ENCODE data around the gene DSCAM.

DSCAM gene

GRCh38 chr21:40795313-40795712 is 51.6 kb downstream of the DSCAM start:
- TF ChIP-seq CTCF (IDR thresholded peaks at IDR 0.05; ENCODE audit: low read length) (no peak), EZH2 (IDR thresholded peaks at IDR 0.05; ENCODE audit: borderline replicate concordance, low read length) (no peak)
- H3K27ac ChIP-seq (ENCODE audit: low read depth, low read length, poor library complexity, severe bottlenecking): no peak overlapping the region

GRCh38 chr21:40792691-40793456 is 54.1 kb downstream of the DSCAM start:
- H3K4me1 ChIP-seq (ENCODE audit: insufficient read depth, low read length, severe bottlenecking): no peaks in the 10 kb centered on the region
- no peaks in the 10 kb centered on the region for H3K27me3 ChIP-seq (ENCODE audit: insufficient read depth, low read length)
- H3K79me2 ChIP-seq (ENCODE audit: insufficient read depth, low read length): no peaks in the 10 kb centered on the region
- H3K4me2 ChIP-seq (ENCODE audit: low read length): no peak overlapping the region
- H3K9me3 ChIP-seq (ENCODE audit: low read length): no peaks in the 10 kb centered on the region
- H2AFZ ChIP-seq (ENCODE audit: low read length): no peak overlapping the region
- TF ChIP-seq CTCF (IDR thresholded peaks at IDR 0.05; ENCODE audit: low read length) (no peak), EZH2 (IDR thresholded peaks at IDR 0.05; ENCODE audit: borderline replicate concordance, low read length) (no peak)
- H3K4me3 ChIP-seq (ENCODE audit: low read depth, low read length, poor library complexity, severe bottlenecking): no peak overlapping the region
- H4K20me1 ChIP-seq (ENCODE audit: insufficient read depth, low read length): no peaks in the 10 kb centered on the region
- H3K9me2 ChIP-seq (ENCODE audit: low read depth, low read length): no peaks in the 10 kb centered on the region
- no peak overlapping the region for H3K27ac ChIP-seq (ENCODE audit: low read depth, low read length, poor library complexity, severe bottlenecking)
- no peaks in the 10 kb centered on the region for H3F3A ChIP-seq (ENCODE audit: insufficient read depth, low read length)
- no peak overlapping the region for H3K9ac ChIP-seq (ENCODE audit: low read length)
- H3K36me3 ChIP-seq (ENCODE audit: insufficient read depth, low read length): no peaks in the 10 kb centered on the region

More at GRCh38 chr21:40795313-40795712, 51.6 kb downstream of the DSCAM start:
- H3K27me3 ChIP-seq (ENCODE audit: insufficient read depth, low read length): no peaks in the 10 kb centered on the region
- no peaks in the 10 kb centered on the region for H3K36me3 ChIP-seq (ENCODE audit: insufficient read depth, low read length)
- no peaks in the 10 kb centered on the region for H3F3A ChIP-seq (ENCODE audit: insufficient read depth, low read length)
- H3K79me2 ChIP-seq (ENCODE audit: insufficient read depth, low read length): no peaks in the 10 kb centered on the region
- no peaks in the 10 kb centered on the region for H3K9me2 ChIP-seq (ENCODE audit: low read depth, low read length)
- H3K4me1 ChIP-seq (ENCODE audit: insufficient read depth, low read length, severe bottlenecking): no peaks in the 10 kb centered on the region
- no peak overlapping the region for H2AFZ ChIP-seq (ENCODE audit: low read length)
- no peak overlapping the region for H3K4me2 ChIP-seq (ENCODE audit: low read length)
- no peak overlapping the region for H3K4me3 ChIP-seq (ENCODE audit: low read depth, low read length, poor library complexity, severe bottlenecking)
- H3K9me3 ChIP-seq (ENCODE audit: low read length): 0 out of 2 replicates have a peak, but pooled peaks cover 3% of the 10 kb centered on the region
- no peaks in the 10 kb centered on the region for H4K20me1 ChIP-seq (ENCODE audit: insufficient read depth, low read length)
- no peak overlapping the region for H3K9ac ChIP-seq (ENCODE audit: low read length)

- H3K79me2 ChIP-seq (ENCODE audit: insufficient read depth, low read length): no peaks in the 10 kb centered on the region
- H3K9ac ChIP-seq (ENCODE audit: low read length): no peak overlapping the region
- no peaks in the 10 kb centered on the region for H3K9me2 ChIP-seq (ENCODE audit: low read depth, low read length)
- no peaks in the 10 kb centered on the region for H4K20me1 ChIP-seq (ENCODE audit: insufficient read depth, low read length)
- no peaks in the 10 kb centered on the region for H3K27me3 ChIP-seq (ENCODE audit: insufficient read depth, low read length)
- H3K4me2 ChIP-seq (ENCODE audit: low read length): no peak overlapping the region
- no peaks in the 10 kb centered on the region for H3K4me1 ChIP-seq (ENCODE audit: insufficient read depth, low read length, severe bottlenecking)
- no peak for TF ChIP-seq CTCF (IDR thresholded peaks at IDR 0.05; ENCODE audit: low read length)
- no peak for TF ChIP-seq EZH2 (IDR thresholded peaks at IDR 0.05; ENCODE audit: borderline replicate concordance, low read length)
- H2AFZ ChIP-seq (ENCODE audit: low read length): no peak overlapping the region
- no peaks in the 10 kb centered on the region for H3K36me3 ChIP-seq (ENCODE audit: insufficient read depth, low read length)
- no peak overlapping the region for H3K4me3 ChIP-seq (ENCODE audit: low read depth, low read length, poor library complexity, severe bottlenecking)
- H3K27ac ChIP-seq (ENCODE audit: low read depth, low read length, poor library complexity, severe bottlenecking): no peak overlapping the region
- no peaks in the 10 kb centered on the region for H3K9me3 ChIP-seq (ENCODE audit: low read length)
- H3F3A ChIP-seq (ENCODE audit: insufficient read depth, low read length): no peaks in the 10 kb centered on the region
Measured at GRCh38 chr21:40788635-40789034, 58.3 kb downstream of the DSCAM start.

Measured in OCI-LY1 (cell line).